ENCODE data around the gene CLEC3B. TPM values are rescaled to one million over a fixed set of nuclear protein-coding genes. Genes with fewer than 3 reads are reported as not detected.
A peak's percentile ranks its signal among the peaks of the same experiment; 100 is the strongest.
"Not testable (repeated sequence)": the region's sequence is repeated elsewhere in the genome, so short reads cannot be mapped to it uniquely, and the experiment has no call there.

The CLEC3B gene
- total and polyA plus RNA-seq, 9 donors = 2.9 to 63.5 (median 12.2) TPM

- 44 to 55% (median 48%) methylated on average over 1 of the region's 1 CpG for WGBS, 3 donors
- no peak for DNase-seq
- TF ChIP-seq CTCF (IDR thresholded peaks at IDR 0.05) (no peak), POLR2A (IDR thresholded peaks at IDR 0.05) (no peak), EP300 (IDR thresholded peaks at IDR 0.05) (no peak)
- no peak overlapping the region for H3K27ac ChIP-seq
- H3K36me3 ChIP-seq = no peaks in the 10 kb centered on the region
- no peaks in the 10 kb centered on the region for H3K9me3 ChIP-seq
- H3K27me3 ChIP-seq = no peaks in the 10 kb centered on the region
- no peak overlapping the region for H3K4me3 ChIP-seq
- intact Hi-C loops (cut with DNase I) = no loop called here
- H3K4me1 ChIP-seq (ENCODE audit: insufficient read depth) = peaks cover 4% of the 10 kb centered on the region
Observed at GRCh38 chr3:44983484-44983941, 42.6 kb upstream of the CLEC3B start.

GRCh38 chr3:44984335-44984734, 41.8 kb upstream of the CLEC3B start:
- 95 to 97% (median 96%) methylated on average over 2 of the region's 2 CpGs for WGBS, 3 donors
- H3K4me3 ChIP-seq = no peak overlapping the region
- H3K36me3 ChIP-seq = no peaks in the 10 kb centered on the region
- H3K9me3 ChIP-seq = no peaks in the 10 kb centered on the region
- no peak overlapping the region for H3K27ac ChIP-seq
- no peaks in the 10 kb centered on the region for H3K27me3 ChIP-seq
- DNase-seq = no peak
- intact Hi-C loops (cut with DNase I) = no loop called here
- TF ChIP-seq POLR2A (IDR thresholded peaks at IDR 0.05) = no peak
- TF ChIP-seq EP300 (IDR thresholded peaks at IDR 0.05) = no peak
- TF ChIP-seq CTCF (IDR thresholded peaks at IDR 0.05) = no peak
- peaks cover 2% of the 10 kb centered on the region for H3K4me1 ChIP-seq (ENCODE audit: insufficient read depth)

GRCh38 chr3:44986330-44986729, 39.8 kb upstream of the CLEC3B start:
- intact Hi-C loops (cut with DNase I); H3K9me3 ChIP-seq; H3K27ac ChIP-seq; H3K27me3 ChIP-seq; H3K36me3 ChIP-seq; H3K4me3 ChIP-seq; DNase-seq; H3K4me1 ChIP-seq (ENCODE audit: insufficient read depth): not testable (repeated sequence)
- 95 to 98% (median 97%) methylated on average over 14 of the region's 14 CpGs for WGBS, 3 donors

- no peak overlapping the region for H3K4me3 ChIP-seq
- H3K9me3 ChIP-seq = no peaks in the 10 kb centered on the region
- WGBS, 3 donors = 86 to 91% (median 86%) methylated on average over 6 of the region's 6 CpGs
- intact Hi-C loops (cut with DNase I) = no loop called here
- no peaks in the 10 kb centered on the region for H3K27me3 ChIP-seq
- no peak for TF ChIP-seq CTCF (IDR thresholded peaks at IDR 0.05)
- H3K4me1 ChIP-seq (ENCODE audit: insufficient read depth) = peaks cover 2% of the 10 kb centered on the region
- no peaks in the 10 kb centered on the region for H3K36me3 ChIP-seq
- no peak for DNase-seq
- no peak overlapping the region for H3K27ac ChIP-seq
Observed at GRCh38 chr3:44987332-44987731, 38.8 kb upstream of the CLEC3B start.

GRCh38 chr3:44988073-44988472, 38.0 kb upstream of the CLEC3B start:
- Histone ChIP-seq H3K36me3 (no peaks in the 10 kb centered on the region), H3K4me1 (ENCODE audit: insufficient read depth) (peaks cover 2% of the 10 kb centered on the region), H3K27me3 (no peaks in the 10 kb centered on the region), H3K27ac (no peak overlapping the region), H3K9me3 (no peaks in the 10 kb centered on the region), H3K4me3 (no peak overlapping the region)
- TF ChIP-seq CTCF (IDR thresholded peaks at IDR 0.05) (peak in 1 of 3 donors; percentile 30), POLR2A (IDR thresholded peaks at IDR 0.05) (no peak), EP300 (IDR thresholded peaks at IDR 0.05) (no peak)
- intact Hi-C loops (cut with DNase I) = no loop called here
- no peak for DNase-seq
- 92 to 96% (median 95%) methylated on average over 2 of the region's 2 CpGs for WGBS, 3 donors

All from ovary (tissue), 9 donors.